Measurements from ENCODE around the gene LRBA. TPM values are rescaled to one million over a fixed set of nuclear protein-coding genes. Genes with fewer than 3 reads are reported as not detected.

Gene LRBA
- total and polyA plus RNA-seq, 2 donors (not counting 3 experiments of a cell fraction or from before 2014, with no cell fraction given), result 18.0 to 35.1 TPM

GRCh38 chr4:150286656-150287055 is 728.4 kb downstream of the LRBA start:
- Histone ChIP-seq H4K20me1 (replicated peaks; ENCODE audit: control insufficient read depth, extremely low read depth, insufficient read depth, low read length) (no peaks in the 10 kb centered on the region), H3K36me3 (ENCODE audit: control insufficient read depth in 2 of 2, extremely low read depth in 1 of 2, insufficient read depth in 2 of 2, low read length in 2 of 2) (peaks cover 0 to 1% of the 10 kb centered on the region in 2 experiments), H3K27ac (ENCODE audit: insufficient read depth, low read depth, low read length) (no peak overlapping the region), H3K9me1 (replicated peaks; ENCODE audit: control insufficient read depth, extremely low read depth, insufficient read depth, low read length) (no peaks in the 10 kb centered on the region), H3K9me3 (replicated peaks; ENCODE audit: control insufficient read depth, insufficient read depth, low read length) (no peaks in the 10 kb centered on the region), H2AFZ (ENCODE audit: low read depth, low read length) (no peak overlapping the region), H3K79me2 (ENCODE audit: control insufficient read depth, insufficient read depth, low read length) (no peaks in the 10 kb centered on the region), H3K27me3 (ENCODE audit: control insufficient read depth in 2 of 2, insufficient read depth in 2 of 2, low read length in 2 of 2) (no peaks in the 10 kb centered on the region), H3K9ac (replicated peaks; ENCODE audit: extremely low read depth, insufficient read depth, low read length) (no peak overlapping the region), H3K4me2 (ENCODE audit: insufficient read depth, low read length) (no peak overlapping the region), H3K4me1 (ENCODE audit: control insufficient read depth, extremely low read depth, insufficient read depth, low read length) (no peaks in the 10 kb centered on the region), H3K4me3 (replicated peaks in 1 of 3; ENCODE audit: insufficient read depth in 1 of 3, low read depth in 1 of 3, low read length in 3 of 3) (no peak overlapping the region)
- BruUV-seq (replicated peaks), result no TSS peak
- TF ChIP-seq CTCF (IDR thresholded peaks at IDR 0.05; ENCODE audit: extremely low read depth in 1 of 2, insufficient read depth in 1 of 2, low read depth in 1 of 2, low read length in 2 of 2) (no peak), EZH2 (IDR thresholded peaks at IDR 0.05; ENCODE audit: borderline replicate concordance, low read depth, low read length, severe bottlenecking) (no peak), MAX (IDR thresholded peaks at IDR 0.05; ENCODE audit: insufficient read depth, insufficient read length) (no peak)
- FAIRE-seq (no peak), DNase-seq (ENCODE audit: low read depth, low spot score) (no peak)
- ChIA-PET POLR2A (no interaction called here), CTCF (interaction anchor here (1.7 kb wide), 1 partner anchor 11 kb away, joined by 4 read pairs; no protein-coding TSS in a partner anchor)
- dilution Hi-C loops (cut with MboI; ENCODE audit: extremely low pct_ligation_motif_present, low sequenced_read_pairs), result no loop called here
- intact Hi-C loops (cut with micrococcal nuclease), result no loop called here

GRCh38 chr4:150283689-150284088 is 731.4 kb downstream of the LRBA start:
- FAIRE-seq (no peak), DNase-seq (ENCODE audit: low read depth, low spot score) (no peak)
- no peaks in the 10 kb centered on the region for H3K27me3 ChIP-seq (ENCODE audit: control insufficient read depth in 2 of 2, insufficient read depth in 2 of 2, low read length in 2 of 2)
- intact Hi-C loops (cut with micrococcal nuclease), result no loop called here
- CTCF ChIA-PET, result interaction anchor here (1.3 to 2.3 kb wide), 2 partner anchors 10 to 584 kb away, joined by 3 to 7 read pairs; no protein-coding TSS in a partner anchor
- TF ChIP-seq MAX (IDR thresholded peaks at IDR 0.05; ENCODE audit: insufficient read depth, insufficient read length) (no peak), GATA2 (IDR thresholded peaks at IDR 0.05; ENCODE audit: insufficient read depth, insufficient read length, low read depth, low read length) (no peak), POLR2AphosphoS5 (IDR thresholded peaks at IDR 0.05; ENCODE audit: insufficient read depth, low read depth, low read length) (no peak), POLR2A (IDR thresholded peaks at IDR 0.05; ENCODE audit: low read depth, low read length) (no peak), FOS (IDR thresholded peaks at IDR 0.05; ENCODE audit: borderline replicate concordance, insufficient read depth, low read length) (no peak)
- peaks cover 6% of the 10 kb centered on the region for H3K4me1 ChIP-seq (ENCODE audit: control insufficient read depth, extremely low read depth, insufficient read depth, low read length)
- POLR2A ChIA-PET, result no interaction called here
- no peak overlapping the region for H3K4me2 ChIP-seq (ENCODE audit: insufficient read depth, low read length)
- H3K9me3 ChIP-seq (replicated peaks; ENCODE audit: control insufficient read depth, insufficient read depth, low read length), result no peaks in the 10 kb centered on the region
- no peaks in the 10 kb centered on the region for H3K79me2 ChIP-seq (ENCODE audit: control insufficient read depth, insufficient read depth, low read length)
- BruUV-seq (replicated peaks), result no TSS peak
- no peaks in the 10 kb centered on the region for H4K20me1 ChIP-seq (replicated peaks; ENCODE audit: control insufficient read depth, extremely low read depth, insufficient read depth, low read length)
- no peak overlapping the region for H2AFZ ChIP-seq (ENCODE audit: low read depth, low read length)
- no peak overlapping the region for H3K4me3 ChIP-seq (replicated peaks in 1 of 3; ENCODE audit: insufficient read depth in 1 of 3, low read depth in 1 of 3, low read length in 3 of 3)
- no peak overlapping the region for H3K27ac ChIP-seq (ENCODE audit: insufficient read depth, low read depth, low read length)
- peaks cover 0 to 1% of the 10 kb centered on the region in 2 experiments for H3K36me3 ChIP-seq (ENCODE audit: control insufficient read depth in 2 of 2, extremely low read depth in 1 of 2, insufficient read depth in 2 of 2, low read length in 2 of 2)
- H3K9me1 ChIP-seq (replicated peaks; ENCODE audit: control insufficient read depth, extremely low read depth, insufficient read depth, low read length), result no peaks in the 10 kb centered on the region
- dilution Hi-C loops (cut with MboI; ENCODE audit: extremely low pct_ligation_motif_present, low sequenced_read_pairs), result no loop called here
- no peak overlapping the region for H3K9ac ChIP-seq (replicated peaks; ENCODE audit: extremely low read depth, insufficient read depth, low read length)
